Neural cell (in vitro differentiated cells): ENCODE results near the gene DMP1. TPM values are rescaled to one million over a fixed set of nuclear protein-coding genes. Genes with fewer than 3 reads are reported as not detected.

Experiments used
- H2AFZ ChIP-seq: fragments of 200-600, 300-800 bp; sonication (generic), shearing (Covaris generic); 2 replicates; pipeline ENCODE4 v1.6.0; 2014; ENCODE audit warnings: low read depth, mild to moderate bottlenecking, antibody characterized with exemption, low read length, moderate library complexity
- H3F3A ChIP-seq: fragments of 200-600 bp; shearing (Covaris generic); 2 replicates; pipeline ENCODE4 v1.6.1; 2016; ENCODE audit warnings: mild to moderate bottlenecking, moderate library complexity, mixed read lengths, antibody characterized with exemption, low read length; ENCODE audit not compliant: insufficient read depth, poor library complexity, severe bottlenecking
- H3K27ac ChIP-seq: fragments of 200-600, 300-800 bp; sonication (generic), shearing (Covaris generic); 2 replicates; pipeline ENCODE4 v1.5.1; 2014; ENCODE audit warnings: mild to moderate bottlenecking, low read length, moderate library complexity
- H3K27me3 ChIP-seq: fragments of 300-800, 200-600 bp; sonication (generic), shearing (Covaris generic); 2 replicates; pipeline ENCODE4 v1.6.0; 2014; ENCODE audit warnings: mild to moderate bottlenecking, low read depth, low read length, moderate library complexity; ENCODE audit not compliant: insufficient read depth
- H3K36me3 ChIP-seq: fragments of 300-800, 200-600 bp; sonication (generic), shearing (Covaris generic); 2 replicates; pipeline ENCODE4 v1.5.1; 2014; ENCODE audit warnings: mild to moderate bottlenecking, antibody characterized with exemption, low read length, moderate library complexity; ENCODE audit not compliant: insufficient read depth
- H3K4me2 ChIP-seq: fragments of 300-800, 200-600 bp; sonication (generic), shearing (Covaris generic); 2 replicates; pipeline ENCODE4 v1.6.0; 2014; ENCODE audit warnings: mild to moderate bottlenecking, low read length
- H3K4me3 ChIP-seq: fragments of 300-800, 200-600 bp; sonication (generic), shearing (Covaris generic); 2 replicates; pipeline ENCODE4 v1.5.1; 2014; ENCODE audit warnings: mild to moderate bottlenecking, low read length, moderate library complexity
- H3K79me2 ChIP-seq: fragments of 200-600 bp; shearing (Covaris generic); replicated peaks from 2 replicates; pipeline ENCODE4 v1.6.0; 2014; ENCODE audit warnings: mild to moderate bottlenecking, low read length, moderate library complexity; ENCODE audit not compliant: insufficient read depth
- H3K9ac ChIP-seq: fragments of 300-800, 200-600 bp; sonication (generic), shearing (Covaris generic); 2 replicates; pipeline ENCODE4 v1.6.1; 2016; ENCODE audit warnings: mild to moderate bottlenecking, low read length, mixed read lengths
- H3K9me2 ChIP-seq: fragments of 200-600 bp; shearing (Covaris generic); 2 replicates; pipeline ENCODE4 v1.6.1; 2016; ENCODE audit warnings: mild to moderate bottlenecking, low read length, mixed read lengths; ENCODE audit not compliant: insufficient read depth
- H3K9me3 ChIP-seq: fragments of 200-600, 300-800 bp; sonication (generic), shearing (Covaris generic); 2 replicates; pipeline ENCODE4 v1.6.1; 2016; ENCODE audit warnings: mild to moderate bottlenecking, mixed run types, low read length, moderate library complexity, mixed read lengths
- H4K20me1 ChIP-seq: fragments of 200-600 bp; shearing (Covaris generic); 2 replicates; pipeline ENCODE4 v1.6.1; 2016; ENCODE audit warnings: mild to moderate bottlenecking, mixed run types; ENCODE audit not compliant: insufficient read depth
- CTCF ChIP-seq: fragments of 450-650 bp; IDR thresholded peaks from 2 replicates; pipeline ENCODE4 v1.5.1; 2014; ENCODE audit warnings: antibody characterized with exemption, mild to moderate bottlenecking, moderate library complexity; ENCODE audit not compliant: poor library complexity, severe bottlenecking
- EP300 ChIP-seq: fragments of 450-650 bp; conservative IDR thresholded peaks from 2 replicates; pipeline ENCODE4 v1.6.1; 2014; ENCODE audit warnings: antibody characterized with exemption, mild to moderate bottlenecking, moderate library complexity; ENCODE audit not compliant: poor library complexity, severe bottlenecking
- EZH2 ChIP-seq: fragments of 200-600, 300-800 bp; shearing (Covaris generic), sonication (generic); IDR thresholded peaks from 2 replicates; pipeline ENCODE4 v1.6.1; 2014; ENCODE audit warnings: antibody characterized with exemption, low read length, borderline replicate concordance, mild to moderate bottlenecking; ENCODE audit not compliant: insufficient read depth, poor library complexity, severe bottlenecking
- MXI1 ChIP-seq: fragments of 450-650 bp; conservative IDR thresholded peaks from 2 replicates; pipeline ENCODE4 v1.6.1; 2014; ENCODE audit warnings: antibody characterized with exemption, mild to moderate bottlenecking; ENCODE audit not compliant: poor library complexity, severe bottlenecking
- POLR2AphosphoS5 ChIP-seq: IDR thresholded peaks from 2 replicates; pipeline ENCODE4 v1.6.1; 2012
- RAD21 ChIP-seq: fragments of 450-650 bp; conservative IDR thresholded peaks from 2 replicates; pipeline ENCODE4 v1.6.1; 2014; ENCODE audit warnings: antibody characterized with exemption, mild to moderate bottlenecking, moderate library complexity
- REST ChIP-seq: IDR thresholded peaks from 2 replicates; pipeline ENCODE4 v1.6.1; 2012; ENCODE audit warnings: borderline replicate concordance
- SMC3 ChIP-seq: fragments of 450-650 bp; conservative IDR thresholded peaks from 2 replicates; pipeline ENCODE4 v1.6.1; 2014; ENCODE audit warnings: antibody characterized with exemption, mild to moderate bottlenecking, moderate library complexity; ENCODE audit not compliant: poor library complexity
- TAF1 ChIP-seq: IDR thresholded peaks from 2 replicates; pipeline ENCODE4 v1.6.1; 2012; ENCODE audit warnings: low read depth
- polyA plus RNA-seq: library from polyadenylated mRNA; depleted of rRNA; stranded (reverse); fragments of >200 nt; gene quantifications from 2 replicates; pipeline ENCODE4 v1.2.3, GENCODE V29; 2014

The DMP1 gene
- polyA plus RNA-seq, 1 donor from 2014 or later: 0.48 TPM

GRCh38 chr4:87622303-87622702 is 27.8 kb upstream of the DMP1 start:
- H3K4me3 ChIP-seq: no peak overlapping the region
- H2AFZ ChIP-seq: no peak overlapping the region
- H3K9me2 ChIP-seq: no peaks in the 10 kb centered on the region
- no peaks in the 10 kb centered on the region for H3K79me2 ChIP-seq
- H3K9ac ChIP-seq: no peak overlapping the region
- no peaks in the 10 kb centered on the region for H3K27me3 ChIP-seq
- H3K36me3 ChIP-seq: no peaks in the 10 kb centered on the region
- no peaks in the 10 kb centered on the region for H3K9me3 ChIP-seq
- TF ChIP-seq MXI1: no peak
- no peak for TF ChIP-seq EP300
- TF ChIP-seq CTCF: no peak
- TF ChIP-seq REST: no peak
- TF ChIP-seq TAF1: no peak
- no peak for TF ChIP-seq EZH2
- no peak for TF ChIP-seq SMC3
- no peak for TF ChIP-seq RAD21
- TF ChIP-seq POLR2AphosphoS5: no peak
- H4K20me1 ChIP-seq: no peaks in the 10 kb centered on the region
- no peak overlapping the region for H3K4me2 ChIP-seq
- no peak overlapping the region for H3K27ac ChIP-seq
- no peaks in the 10 kb centered on the region for H3F3A ChIP-seq

- Histone ChIP-seq H3K27ac (no peak overlapping the region), H3K27me3 (no peaks in the 10 kb centered on the region), H4K20me1 (no peaks in the 10 kb centered on the region), H3K9me2 (no peaks in the 10 kb centered on the region), H2AFZ (no peak overlapping the region), H3F3A (no peaks in the 10 kb centered on the region), H3K9ac (no peak overlapping the region), H3K4me3 (no peak overlapping the region), H3K79me2 (no peaks in the 10 kb centered on the region), H3K4me2 (no peak overlapping the region), H3K36me3 (no peaks in the 10 kb centered on the region), H3K9me3 (no peaks in the 10 kb centered on the region)
- TF ChIP-seq TAF1 (no peak), RAD21 (no peak), SMC3 (no peak), EP300 (no peak), POLR2AphosphoS5 (no peak), EZH2 (no peak), REST (no peak), MXI1 (no peak), CTCF (no peak)
Measured at GRCh38 chr4:87624698-87625097, 25.4 kb upstream of the DMP1 start.
